Neuronal stem cell (in vitro differentiated cells): ENCODE results near the gene KATNA1.

ENCODE experiments used
- DNase-seq: peaks from one replicate; pipeline ENCODE4 v3.0.0-alpha.2; 2013; ENCODE audit warnings: low spot score
- H2AFZ ChIP-seq: one replicate; pipeline ENCODE4 v1.6.1; 2013; ENCODE audit warnings: mild to moderate bottlenecking, low read length, inconsistent platforms
- H2AK5ac ChIP-seq: 2 replicates; pipeline ENCODE4 v1.6.1; 2013; ENCODE audit warnings: low read depth, mild to moderate bottlenecking, inconsistent platforms, low read length, moderate library complexity, mixed read lengths
- H2BK120ac ChIP-seq: 2 replicates; pipeline ENCODE4 v1.6.1; 2013; ENCODE audit warnings: low read depth, mild to moderate bottlenecking, inconsistent platforms, low read length, moderate library complexity, mixed read lengths
- H2BK12ac ChIP-seq: one replicate; pipeline ENCODE4 v1.6.1; 2013; ENCODE audit warnings: low read length, inconsistent platforms
- H2BK15ac ChIP-seq: 2 replicates; pipeline ENCODE4 v1.6.1; 2013; ENCODE audit warnings: mild to moderate bottlenecking, low read length, inconsistent platforms, mixed read lengths
- H2BK5ac ChIP-seq: one replicate; pipeline ENCODE4 v1.6.1; 2013; ENCODE audit warnings: inconsistent platforms, mild to moderate bottlenecking, low read length, moderate library complexity
- H3K14ac ChIP-seq: one replicate; pipeline ENCODE4 v1.6.1; 2013; ENCODE audit warnings: low read length, inconsistent platforms
- H3K18ac ChIP-seq: 2 replicates; pipeline ENCODE4 v1.6.1; 2013; ENCODE audit warnings: low read length, inconsistent platforms
- H3K23ac ChIP-seq: 2 replicates; pipeline ENCODE4 v1.6.1; 2013; ENCODE audit warnings: low read depth, mild to moderate bottlenecking, mixed read lengths, low read length, inconsistent platforms; ENCODE audit not compliant: poor library complexity
- H3K27ac ChIP-seq: replicated peaks from 3 replicates; pipeline ENCODE4 v1.5.1; 2013; ENCODE audit warnings: low read length, inconsistent platforms
- H3K27me3 ChIP-seq, 3 experiments: 2 replicates each; pipeline ENCODE4 v1.6.1; 2013; ENCODE audit warnings: low read length in 3 of 3, mild to moderate bottlenecking in 2 of 3, inconsistent platforms in 1 of 3, low read depth in 1 of 3, mixed read lengths in 1 of 3, moderate library complexity in 1 of 3; ENCODE audit not compliant: control insufficient read depth in 3 of 3, insufficient read depth in 3 of 3
- H3K36me3 ChIP-seq, 2 donors: replicated peaks in 1 of 2; 2 replicates each; pipeline ENCODE4 v1.6.1; 2013; ENCODE audit warnings: low read length in 2 of 2; ENCODE audit not compliant: control insufficient read depth in 2 of 2, insufficient read depth in 2 of 2
- H3K4ac ChIP-seq: 2 replicates; pipeline ENCODE4 v1.6.1; 2013; ENCODE audit warnings: inconsistent platforms, mild to moderate bottlenecking, low read length, moderate library complexity
- H3K4me1 ChIP-seq, 2 donors: 1 replicate in 1 of 2; 2 replicates in 1 of 2; pipeline ENCODE4 v1.6.1; 2013; ENCODE audit warnings: low read length in 2 of 2, low read depth in 1 of 2; ENCODE audit not compliant: control insufficient read depth in 2 of 2, insufficient read depth in 1 of 2
- H3K4me2 ChIP-seq: one replicate; pipeline ENCODE4 v1.6.1; 2013; ENCODE audit warnings: mild to moderate bottlenecking, low read length, inconsistent platforms; ENCODE audit not compliant: insufficient read depth, poor library complexity, severe bottlenecking
- H3K4me3 ChIP-seq, 2 donors: 2 replicates each; pipeline ENCODE4 v1.5.1; 2013; ENCODE audit warnings: low read length in 2 of 2, mild to moderate bottlenecking in 2 of 2, inconsistent platforms in 1 of 2, moderate library complexity in 1 of 2
- H3K79me1 ChIP-seq: one replicate; pipeline ENCODE4 v1.6.1; 2013; ENCODE audit warnings: low read depth, mild to moderate bottlenecking, inconsistent platforms, low read length, moderate library complexity
- H3K9ac ChIP-seq: one replicate; pipeline ENCODE4 v1.6.1; 2013; ENCODE audit warnings: mild to moderate bottlenecking, low read depth, low read length, inconsistent platforms; ENCODE audit not compliant: poor library complexity
- H3K9me3 ChIP-seq, 2 donors: replicated peaks in 1 of 2; 2 replicates each; pipeline versions ENCODE3 to v1.6.1; 2013; ENCODE audit warnings: low read length in 2 of 2, mild to moderate bottlenecking in 2 of 2, inconsistent platforms in 1 of 2, low read depth in 1 of 2, mixed read lengths in 1 of 2, moderate library complexity in 1 of 2; ENCODE audit not compliant: control insufficient read depth in 2 of 2, insufficient read depth in 1 of 2
- H4K8ac ChIP-seq: one replicate; pipeline ENCODE4 v1.6.1; 2013; ENCODE audit warnings: low read depth, mild to moderate bottlenecking, inconsistent platforms, low read length, moderate library complexity
- H4K91ac ChIP-seq: one replicate; pipeline ENCODE4 v1.6.1; 2013; ENCODE audit warnings: low read length, low read depth, mild to moderate bottlenecking, inconsistent platforms; ENCODE audit not compliant: poor library complexity
- WGBS, 2 donors: extraction: QIAGEN DNeasy Blood & Tissue Kit; methylation state at CpG; one replicate each; pipeline ENCODE4 v1.1.7; 2013; ENCODE audit warnings: missing lambda C conversion rate in 2 of 2, mixed read lengths in 1 of 2; ENCODE audit not compliant: insufficient read length in 2 of 2, insufficient replicate concordance in 1 of 2; ENCODE audit errors: extremely low coverage in 2 of 2; 5-methylcytosine and 5-hydroxymethylcytosine counted together

Gene KATNA1

GRCh38 chr6:149657441-149657840 is 8.9 kb upstream of the KATNA1 start:
- Histone ChIP-seq H3K4ac (no peak overlapping the region), H2BK15ac (no peak overlapping the region), H4K91ac (no peak overlapping the region), H2BK12ac (no peak overlapping the region), H2AFZ (no peak overlapping the region), H3K18ac (no peak overlapping the region), H3K4me2 (no peak overlapping the region), H3K27me3 (no peaks in the 10 kb centered on the region), H3K4me3 (no peak overlapping the region), H3K27ac (no peak overlapping the region), H3K23ac (no peak overlapping the region), H3K9ac (no peak overlapping the region), H3K4me1 (no peaks in the 10 kb centered on the region), H2BK120ac (no peak overlapping the region), H4K8ac (no peak overlapping the region), H3K79me1 (no peaks in the 10 kb centered on the region), H2BK5ac (no peak overlapping the region), H2AK5ac (no peak overlapping the region), H3K14ac (no peak overlapping the region), H3K36me3 (peaks cover 9 to 65% of the 10 kb centered on the region in 2 donors), H3K9me3 (no peaks in the 10 kb centered on the region)
- DNase-seq: no peak
- no CpG with 5 or more reads among the region's 5 CpGs for WGBS, 2 donors

DNA sequence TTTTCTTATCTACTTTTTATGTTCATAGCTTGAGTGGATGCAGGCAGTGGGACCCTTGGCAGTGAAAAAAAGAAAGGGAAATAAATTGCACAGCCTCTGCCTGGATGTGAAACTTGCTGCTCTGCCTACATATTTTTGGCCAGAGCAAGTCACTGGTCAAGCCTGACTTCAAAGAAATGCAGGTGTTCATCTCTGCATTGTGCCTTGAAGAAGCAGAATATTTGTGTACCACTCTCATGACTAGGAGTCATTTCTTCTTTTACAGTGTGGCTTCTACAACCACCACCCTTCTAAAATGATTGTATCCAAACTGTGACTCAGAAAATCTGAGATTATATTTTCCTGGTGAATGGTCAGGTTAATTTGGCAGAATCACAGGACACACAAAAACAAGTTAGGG is 2.5 kb upstream of the KATNA1 start:
- Histone ChIP-seq H3K18ac (no peak overlapping the region), H3K27ac (no peak overlapping the region), H2BK15ac (no peak overlapping the region), H4K91ac (no peak overlapping the region), H3K36me3 (peaks cover 0 to 6% of the 10 kb centered on the region in 2 donors), H3K4me1 (peaks cover 0 to 5% of the 10 kb centered on the region in 2 donors), H2BK12ac (no peak overlapping the region), H3K4me2 (no peak overlapping the region), H3K9ac (no peak overlapping the region), H4K8ac (no peak overlapping the region), H3K79me1 (no peaks in the 10 kb centered on the region), H3K4ac (no peak overlapping the region), H2AFZ (no peak overlapping the region), H2BK120ac (no peak overlapping the region), H3K27me3 (no peaks in the 10 kb centered on the region), H3K9me3 (no peaks in the 10 kb centered on the region), H3K14ac (no peak overlapping the region), H2BK5ac (no peak overlapping the region), H3K23ac (no peak overlapping the region), H3K4me3 (no peak overlapping the region), H2AK5ac (no peak overlapping the region)
- DNase-seq: no peak

GRCh38 chr6:149646599-149646998 is 1.9 kb downstream of the KATNA1 start:
- H3K9me3 ChIP-seq: no peaks in the 10 kb centered on the region
- H3K9ac ChIP-seq: no peak overlapping the region
- WGBS, 2 donors: no CpG with 5 or more reads among the region's 3 CpGs
- no peaks in the 10 kb centered on the region for H3K36me3 ChIP-seq
- peak overlapping the region in 1 of 2 donors; percentile 87 for H3K4me3 ChIP-seq
- H3K27me3 ChIP-seq: no peaks in the 10 kb centered on the region
- peaks cover 0 to 5% of the 10 kb centered on the region in 2 donors for H3K4me1 ChIP-seq
- no peak overlapping the region for H3K23ac ChIP-seq
- H2BK15ac ChIP-seq: no peak overlapping the region
- no peak overlapping the region for H3K14ac ChIP-seq
- no peak overlapping the region for H2BK12ac ChIP-seq
- no peak overlapping the region for H3K4me2 ChIP-seq
- no peak overlapping the region for H2BK5ac ChIP-seq
- no peak overlapping the region for H4K91ac ChIP-seq
- no peak overlapping the region for H3K4ac ChIP-seq
- no peak overlapping the region for H4K8ac ChIP-seq
- no peak overlapping the region for H2AK5ac ChIP-seq
- H2AFZ ChIP-seq: peak overlapping the region; percentile 90
- H2BK120ac ChIP-seq: no peak overlapping the region
- peaks cover 2% of the 10 kb centered on the region for H3K79me1 ChIP-seq
- no peak overlapping the region for H3K18ac ChIP-seq
- no peak overlapping the region for H3K27ac ChIP-seq
- DNase-seq: no peak

GRCh38 chr6:149642829-149643580 is 5.5 kb downstream of the KATNA1 start:
- H3K9ac ChIP-seq: no peak overlapping the region
- no peak overlapping the region for H3K23ac ChIP-seq
- no peak overlapping the region for H2BK120ac ChIP-seq
- no peak overlapping the region for H2BK5ac ChIP-seq
- no peak overlapping the region for H3K18ac ChIP-seq
- H3K27me3 ChIP-seq: no peaks in the 10 kb centered on the region
- H3K4ac ChIP-seq: no peak overlapping the region
- no peak overlapping the region for H3K4me3 ChIP-seq
- H3K27ac ChIP-seq: no peak overlapping the region
- H3K4me2 ChIP-seq: no peak overlapping the region
- H2BK15ac ChIP-seq: no peak overlapping the region
- peaks cover 0 to 5% of the 10 kb centered on the region in 2 donors for H3K4me1 ChIP-seq
- no peak overlapping the region for H2BK12ac ChIP-seq
- no peaks in the 10 kb centered on the region for H3K9me3 ChIP-seq
- H2AK5ac ChIP-seq: no peak overlapping the region
- H4K8ac ChIP-seq: no peak overlapping the region
- H3K14ac ChIP-seq: no peak overlapping the region
- H2AFZ ChIP-seq: no peak overlapping the region
- H3K36me3 ChIP-seq: peaks cover 0 to 3% of the 10 kb centered on the region in 2 donors
- H3K79me1 ChIP-seq: peaks cover 2% of the 10 kb centered on the region
- DNase-seq: no peak
- no CpG with 5 or more reads among the region's 1 CpG for WGBS, 2 donors
- H4K91ac ChIP-seq: no peak overlapping the region
